Trophoblast cell (in vitro differentiated cells and primary cell): ENCODE measurements around the gene TRIML2.

Experiments used
- DNase-seq, 2 donors: peaks; one replicate each; pipeline ENCODE4 v3.0.0-alpha.2; 2016
- H2AFZ ChIP-seq: 2 replicates; pipeline ENCODE4 v1.6.1; 2013; ENCODE audit warnings: low read length, moderate library complexity, mild to moderate bottlenecking; ENCODE audit not compliant: insufficient read depth, poor library complexity
- H2AK5ac ChIP-seq: 2 replicates; pipeline ENCODE4 v1.6.1; 2013; ENCODE audit warnings: mild to moderate bottlenecking, low read length
- H2BK120ac ChIP-seq: 2 replicates; pipeline ENCODE4 v1.6.1; 2013; ENCODE audit warnings: low read length, mild to moderate bottlenecking, moderate library complexity; ENCODE audit not compliant: insufficient read depth, poor library complexity
- H2BK12ac ChIP-seq: 2 replicates; pipeline ENCODE4 v1.6.1; 2013; ENCODE audit warnings: mild to moderate bottlenecking, low read length, moderate library complexity
- H2BK5ac ChIP-seq: 2 replicates; pipeline ENCODE4 v1.6.1; 2013; ENCODE audit warnings: low read length, low read depth, moderate library complexity, mild to moderate bottlenecking; ENCODE audit not compliant: poor library complexity
- H3K14ac ChIP-seq: 2 replicates; pipeline ENCODE4 v1.6.1; 2013; ENCODE audit warnings: mild to moderate bottlenecking, low read length
- H3K18ac ChIP-seq: 2 replicates; pipeline ENCODE4 v1.6.1; 2013; ENCODE audit warnings: mild to moderate bottlenecking, low read length
- H3K23ac ChIP-seq: 2 replicates; pipeline ENCODE4 v1.6.1; 2013; ENCODE audit warnings: low read length
- H3K27ac ChIP-seq: 2 replicates; pipeline ENCODE4 v1.5.1; 2013; ENCODE audit warnings: low read depth, mild to moderate bottlenecking, inconsistent platforms, low read length, moderate library complexity
- H3K27me3 ChIP-seq: 2 replicates; pipeline ENCODE4 v1.6.1; 2013; ENCODE audit warnings: inconsistent platforms, mild to moderate bottlenecking, low read length, moderate library complexity; ENCODE audit not compliant: insufficient read depth
- H3K36me3 ChIP-seq, 2 experiments: 1 replicate in 1 of 2; 2 replicates in 1 of 2; pipeline ENCODE4 v1.6.1; 2013; ENCODE audit warnings: low read length in 2 of 2, mild to moderate bottlenecking in 2 of 2, moderate library complexity in 1 of 2; ENCODE audit not compliant: insufficient read depth in 2 of 2, control insufficient read depth in 1 of 2
- H3K4ac ChIP-seq: 2 replicates; pipeline ENCODE4 v1.6.1; 2013; ENCODE audit warnings: low read depth, mild to moderate bottlenecking, low read length, moderate library complexity
- H3K4me1 ChIP-seq, 2 experiments: 1 replicate in 1 of 2; 2 replicates in 1 of 2; pipeline ENCODE4 v1.6.1; 2013; ENCODE audit warnings: low read length in 2 of 2, mild to moderate bottlenecking in 2 of 2, moderate library complexity in 1 of 2; ENCODE audit not compliant: insufficient read depth in 2 of 2, control insufficient read depth in 1 of 2
- H3K4me2 ChIP-seq: 2 replicates; pipeline ENCODE4 v1.6.1; 2013; ENCODE audit warnings: inconsistent platforms, mild to moderate bottlenecking, low read length, moderate library complexity
- H3K4me3 ChIP-seq: 2 replicates; pipeline ENCODE4 v1.5.1; 2013; ENCODE audit warnings: mild to moderate bottlenecking, low read depth, low read length, inconsistent platforms
- H3K79me1 ChIP-seq: one replicate; pipeline ENCODE4 v1.6.1; 2013; ENCODE audit warnings: low read length
- H3K79me2 ChIP-seq: 2 replicates; pipeline ENCODE4 v1.6.1; 2013; ENCODE audit warnings: low read length, mild to moderate bottlenecking; ENCODE audit not compliant: control insufficient read depth, insufficient read depth, poor library complexity
- H3K9ac ChIP-seq: 2 replicates; pipeline ENCODE4 v1.6.1; 2013; ENCODE audit warnings: mild to moderate bottlenecking, low read length
- H3K9me3 ChIP-seq: 2 replicates; pipeline ENCODE4 v1.6.1; 2013; ENCODE audit warnings: low read depth, mild to moderate bottlenecking, control low read depth, inconsistent platforms, low read length; ENCODE audit not compliant: insufficient read depth
- H4K12ac ChIP-seq: 2 replicates; pipeline ENCODE4 v1.6.1; 2013; ENCODE audit warnings: low read depth, mild to moderate bottlenecking, low read length, moderate library complexity
- H4K8ac ChIP-seq: 2 replicates; pipeline ENCODE4 v1.6.1; 2013; ENCODE audit warnings: low read depth, mild to moderate bottlenecking, low read length, moderate library complexity
- H4K91ac ChIP-seq: one replicate; pipeline ENCODE4 v1.6.1; 2013; ENCODE audit warnings: low read depth, mild to moderate bottlenecking, low read length, moderate library complexity
- WGBS: extraction: QIAGEN DNeasy Blood & Tissue Kit; methylation state at CpG from one replicate; pipeline ENCODE4 v1.1.7; 2013; ENCODE audit warnings: missing lambda C conversion rate; ENCODE audit not compliant: insufficient read length, insufficient coverage; ENCODE audit errors: extremely low coverage; 5-methylcytosine and 5-hydroxymethylcytosine counted together

The TRIML2 gene

GRCh38 chr4:188082796-188083195 is 26.6 kb downstream of the TRIML2 start:
- Histone ChIP-seq H2BK12ac (no peak overlapping the region), H4K8ac (no peak overlapping the region), H4K12ac (no peak overlapping the region), H3K9me3 (peaks cover 2% of the 10 kb centered on the region), H3K27me3 (no peaks in the 10 kb centered on the region), H3K14ac (no peak overlapping the region), H2AFZ (no peak overlapping the region), H2AK5ac (no peak overlapping the region), H3K9ac (no peak overlapping the region), H3K4me3 (no peak overlapping the region), H3K79me1 (peaks cover 17% of the 10 kb centered on the region), H4K91ac (no peak overlapping the region), H3K4me2 (no peak overlapping the region), H3K27ac (peak overlapping the region; percentile 56), H3K4me1 (peaks cover 5 to 8% of the 10 kb centered on the region in 2 experiments), H3K23ac (no peak overlapping the region), H2BK5ac (no peak overlapping the region), H3K4ac (no peak overlapping the region), H2BK120ac (no peak overlapping the region), H3K79me2 (peaks cover 7% of the 10 kb centered on the region), H3K18ac (no peak overlapping the region), H3K36me3 (peaks cover 2% of the 10 kb centered on the region in 2 experiments)
- peak; percentile 15 to 46 for DNase-seq
- WGBS = no CpG with 5 or more reads among the region's 3 CpGs

GRCh38 chr4:188078116-188078515 is 31.3 kb downstream of the TRIML2 start:
- no peak for DNase-seq
- H3K14ac ChIP-seq = no peak overlapping the region
- H3K27me3 ChIP-seq = no peaks in the 10 kb centered on the region
- H2BK120ac ChIP-seq = no peak overlapping the region
- no peak overlapping the region for H3K4me2 ChIP-seq
- H3K9me3 ChIP-seq = no peaks in the 10 kb centered on the region
- no peak overlapping the region for H4K91ac ChIP-seq
- peaks cover 7% of the 10 kb centered on the region for H3K79me2 ChIP-seq
- no peak overlapping the region for H2BK12ac ChIP-seq
- H3K4me3 ChIP-seq = no peak overlapping the region
- H3K4me1 ChIP-seq = peaks cover 5 to 10% of the 10 kb centered on the region in 2 experiments
- no peaks in the 10 kb centered on the region for H3K36me3 ChIP-seq
- no peak overlapping the region for H2AK5ac ChIP-seq
- H3K79me1 ChIP-seq = peaks cover 13% of the 10 kb centered on the region
- no peak overlapping the region for H3K4ac ChIP-seq
- no peak overlapping the region for H3K18ac ChIP-seq
- no peak overlapping the region for H4K12ac ChIP-seq
- no peak overlapping the region for H4K8ac ChIP-seq
- H3K27ac ChIP-seq = no peak overlapping the region
- WGBS = no CpG with 5 or more reads among the region's 1 CpG
- H2AFZ ChIP-seq = no peak overlapping the region
- no peak overlapping the region for H3K9ac ChIP-seq
- H2BK5ac ChIP-seq = no peak overlapping the region
- H3K23ac ChIP-seq = no peak overlapping the region

GRCh38 chr4:188076169-188076568 is 33.2 kb downstream of the TRIML2 start:
- no CpG with 5 or more reads among the region's 12 CpGs for WGBS
- peak overlapping the region; percentile 62 for H4K8ac ChIP-seq

GRCh38 chr4:188061083-188061482 is 48.3 kb downstream of the TRIML2 start:
- H3K4me1 ChIP-seq = no peaks in the 10 kb centered on the region
- H2AFZ ChIP-seq = no peak overlapping the region
- no peak overlapping the region for H2BK12ac ChIP-seq
- H3K9me3 ChIP-seq = no peaks in the 10 kb centered on the region
- H4K8ac ChIP-seq = no peak overlapping the region
- no peak overlapping the region for H3K18ac ChIP-seq
- H3K14ac ChIP-seq = no peak overlapping the region
- no CpG with 5 or more reads among the region's 14 CpGs for WGBS
- H3K9ac ChIP-seq = no peak overlapping the region
- no peak for DNase-seq
- no peaks in the 10 kb centered on the region for H3K79me2 ChIP-seq
- no peak overlapping the region for H3K27ac ChIP-seq
- no peaks in the 10 kb centered on the region for H3K36me3 ChIP-seq
- no peak overlapping the region for H3K4ac ChIP-seq
- no peak overlapping the region for H4K91ac ChIP-seq
- H2BK5ac ChIP-seq = no peak overlapping the region
- H4K12ac ChIP-seq = no peak overlapping the region
- no peak overlapping the region for H3K4me3 ChIP-seq
- H2AK5ac ChIP-seq = no peak overlapping the region
- no peak overlapping the region for H3K23ac ChIP-seq
- no peaks in the 10 kb centered on the region for H3K79me1 ChIP-seq
- H3K27me3 ChIP-seq = no peaks in the 10 kb centered on the region
- H2BK120ac ChIP-seq = no peak overlapping the region
- H3K4me2 ChIP-seq = no peak overlapping the region

More at GRCh38 chr4:188076169-188076568, 33.2 kb downstream of the TRIML2 start:
- peak overlapping the region; percentile 51 for H3K14ac ChIP-seq
- peaks cover 5 to 9% of the 10 kb centered on the region in 2 experiments for H3K4me1 ChIP-seq
- no peak overlapping the region for H3K4me2 ChIP-seq
- no peak overlapping the region for H3K4ac ChIP-seq
- DNase-seq = no peak
- peak overlapping the region; percentile 89 for H2AK5ac ChIP-seq
- H3K36me3 ChIP-seq = no peaks in the 10 kb centered on the region
- peaks cover 7% of the 10 kb centered on the region for H3K79me2 ChIP-seq
- no peaks in the 10 kb centered on the region for H3K27me3 ChIP-seq
- no peak overlapping the region for H4K91ac ChIP-seq
- no peak overlapping the region for H2BK5ac ChIP-seq
- H3K23ac ChIP-seq = no peak overlapping the region
- H4K12ac ChIP-seq = no peak overlapping the region
- H3K4me3 ChIP-seq = no peak overlapping the region
- no peak overlapping the region for H3K27ac ChIP-seq
- H3K9me3 ChIP-seq = no peaks in the 10 kb centered on the region
- peaks cover 13% of the 10 kb centered on the region for H3K79me1 ChIP-seq
- no peak overlapping the region for H2AFZ ChIP-seq
- peak overlapping the region; percentile 96 for H2BK12ac ChIP-seq
- H3K18ac ChIP-seq = no peak overlapping the region
- no peak overlapping the region for H3K9ac ChIP-seq
- peak overlapping the region; percentile 46 for H2BK120ac ChIP-seq
